H9 (cell line): ENCODE results near the gene SEMA4C. TPM values are rescaled to one million over a fixed set of nuclear protein-coding genes. Genes with fewer than 3 reads are reported as not detected.

Experiments used
- DNase-seq: peaks from one replicate; pipeline ENCODE4 v3.0.0-alpha.2; 2017
- H2AFZ ChIP-seq: one replicate; pipeline ENCODE4 v1.6.1; 2013; ENCODE audit warnings: mild to moderate bottlenecking, low read length, control low read depth, moderate library complexity
- H2AK5ac ChIP-seq: 2 replicates; pipeline ENCODE4 v1.6.1; 2013; ENCODE audit warnings: low read length, control low read depth, mixed read lengths; ENCODE audit not compliant: insufficient read length
- H2BK120ac ChIP-seq: one replicate; pipeline ENCODE4 v1.6.1; 2013; ENCODE audit warnings: low read depth, mild to moderate bottlenecking, low read length, control low read depth, inconsistent platforms; ENCODE audit not compliant: poor library complexity, severe bottlenecking
- H2BK12ac ChIP-seq: 2 replicates; pipeline ENCODE4 v1.6.1; 2013; ENCODE audit warnings: low read length, control low read depth, mixed read lengths, low read depth; ENCODE audit not compliant: insufficient read length
- H2BK15ac ChIP-seq: 2 replicates; pipeline ENCODE4 v1.6.1; 2013; ENCODE audit warnings: low read depth, low read length, control low read depth
- H2BK20ac ChIP-seq: one replicate; pipeline ENCODE4 v1.6.1; 2013; ENCODE audit warnings: low read depth, mild to moderate bottlenecking, low read length, control low read depth, inconsistent platforms; ENCODE audit not compliant: poor library complexity, severe bottlenecking
- H2BK5ac ChIP-seq: 2 replicates; pipeline ENCODE4 v1.6.1; 2013; ENCODE audit warnings: low read length, control low read depth, mixed read lengths; ENCODE audit not compliant: insufficient read length
- H3K14ac ChIP-seq: 2 replicates; pipeline ENCODE4 v1.6.1; 2013; ENCODE audit warnings: low read length, control low read depth; ENCODE audit not compliant: insufficient read depth
- H3K18ac ChIP-seq: 2 replicates; pipeline ENCODE4 v1.6.1; 2013; ENCODE audit warnings: low read depth, mild to moderate bottlenecking, mixed read lengths, low read length, control low read depth; ENCODE audit not compliant: insufficient read length
- H3K23ac ChIP-seq: 2 replicates; pipeline ENCODE4 v1.6.1; 2013; ENCODE audit warnings: low read length, control low read depth, mixed read lengths, low read depth; ENCODE audit not compliant: insufficient read length
- H3K23me2 ChIP-seq: 2 replicates; pipeline ENCODE4 v1.6.1; 2013; ENCODE audit warnings: low read depth, mild to moderate bottlenecking, mixed read lengths, low read length, control low read depth; ENCODE audit not compliant: insufficient read length, poor library complexity, severe bottlenecking
- H3K27ac ChIP-seq: 2 replicates; pipeline ENCODE4 v1.5.1; 2013; ENCODE audit warnings: low read length, control low read depth, mixed read lengths, low read depth; ENCODE audit not compliant: insufficient read length
- H3K27me3 ChIP-seq: 2 replicates; pipeline ENCODE4 v1.6.1; 2013; ENCODE audit warnings: low read length, control low read depth, inconsistent platforms; ENCODE audit not compliant: insufficient read depth
- H3K4ac ChIP-seq: 2 replicates; pipeline ENCODE4 v1.6.1; 2013; ENCODE audit warnings: low read depth, mild to moderate bottlenecking, control low read depth, inconsistent platforms, low read length, moderate library complexity
- H3K4me1 ChIP-seq: 2 replicates; pipeline ENCODE4 v1.6.1; 2013; ENCODE audit warnings: low read length, control low read depth, inconsistent platforms; ENCODE audit not compliant: insufficient read depth
- H3K4me2 ChIP-seq: 2 replicates; pipeline ENCODE4 v1.6.1; 2013; ENCODE audit warnings: low read length, control low read depth, mixed read lengths; ENCODE audit not compliant: insufficient read length, insufficient read depth
- H3K56ac ChIP-seq: 2 replicates; pipeline ENCODE4 v1.6.1; 2013; ENCODE audit warnings: low read depth, mild to moderate bottlenecking, mixed read lengths, low read length, control low read depth; ENCODE audit not compliant: insufficient read length
- H3K79me1 ChIP-seq: 2 replicates; pipeline ENCODE4 v1.6.1; 2013; ENCODE audit warnings: low read depth, mild to moderate bottlenecking, moderate library complexity, low read length, control low read depth, inconsistent platforms; ENCODE audit not compliant: insufficient read depth, poor library complexity, severe bottlenecking
- H3K79me2 ChIP-seq: 2 replicates; pipeline ENCODE4 v1.6.1; 2013; ENCODE audit warnings: low read length, control low read depth, inconsistent platforms; ENCODE audit not compliant: insufficient read depth
- H3K9ac ChIP-seq: 2 replicates; pipeline ENCODE4 v1.6.1; 2013; ENCODE audit warnings: low read length, control low read depth, mixed read lengths; ENCODE audit not compliant: insufficient read length; ENCODE audit errors: extremely low read depth
- H3K9me3 ChIP-seq: one replicate; pipeline ENCODE4 v1.6.1; 2013; ENCODE audit warnings: low read depth, low read length, inconsistent platforms; ENCODE audit not compliant: control insufficient read depth
- H3T11ph ChIP-seq: one replicate; pipeline ENCODE4 v1.6.1; 2013; ENCODE audit warnings: mild to moderate bottlenecking, low read length, control low read depth, inconsistent platforms
- H4K20me1 ChIP-seq: one replicate; pipeline ENCODE4 v1.6.1; 2013; ENCODE audit not compliant: control insufficient read depth, insufficient read length, insufficient read depth
- H4K5ac ChIP-seq: 2 replicates; pipeline ENCODE4 v1.6.1; 2013; ENCODE audit warnings: low read depth, mild to moderate bottlenecking, mixed read lengths, low read length, control low read depth; ENCODE audit not compliant: insufficient read length
- H4K8ac ChIP-seq: replicated peaks from 2 replicates; pipeline ENCODE4 v1.6.1; 2013; ENCODE audit warnings: low read length, control low read depth, mixed read lengths, low read depth; ENCODE audit not compliant: insufficient read length
- H4K91ac ChIP-seq: 2 replicates; pipeline ENCODE4 v1.6.1; 2013; ENCODE audit warnings: low read depth, mild to moderate bottlenecking, moderate library complexity, mixed read lengths, low read length, control low read depth; ENCODE audit not compliant: insufficient read length
- H3K27ac Mint-ChIP-seq, 3 experiments: 2 replicates in 2 of 3; 3 replicates in 1 of 3; pipeline ENCODE4 v1.8.0; 2020 to 2021; ENCODE audit warnings: mixed read lengths in 3 of 3, mild to moderate bottlenecking in 1 of 3, moderate library complexity in 1 of 3
- H3K27me3 Mint-ChIP-seq: 2 replicates; pipeline ENCODE4 v1.8.0; 2021; ENCODE audit warnings: low read depth, mild to moderate bottlenecking, moderate library complexity, mixed read lengths
- H3K36me3 Mint-ChIP-seq, 3 experiments: 2 replicates in 2 of 3; 3 replicates in 1 of 3; pipeline ENCODE4 v1.8.0; 2020 to 2021; ENCODE audit warnings: low read depth in 3 of 3, mixed read lengths in 3 of 3; ENCODE audit not compliant: insufficient read depth in 1 of 3
- H3K4me1 Mint-ChIP-seq, 2 experiments: 2 replicates each; pipeline ENCODE4 v1.8.0; 2020; ENCODE audit warnings: mixed read lengths in 2 of 2
- H3K4me3 Mint-ChIP-seq, 2 experiments: 2 replicates in 1 of 2; 3 replicates in 1 of 2; pipeline ENCODE4 v1.8.0; 2020 to 2021; ENCODE audit warnings: mild to moderate bottlenecking in 2 of 2, mixed read lengths in 2 of 2, moderate library complexity in 1 of 2
- H3K9me3 Mint-ChIP-seq, 2 experiments: 2 replicates in 1 of 2; 3 replicates in 1 of 2; pipeline ENCODE4 v1.8.0; 2020; ENCODE audit warnings: mild to moderate bottlenecking in 2 of 2, mixed read lengths in 2 of 2, moderate library complexity in 1 of 2
- CTCF ChIP-seq: fragments of 200-600 bp; sonication (generic); conservative IDR thresholded peaks from 3 replicates; pipeline ENCODE4 v1.8.0; 2021; ENCODE audit warnings: antibody characterized with exemption, mild to moderate bottlenecking
- WGBS: extraction: QIAGEN DNeasy Blood & Tissue Kit; methylation state at CpG from one replicate; pipeline ENCODE4 v1.1.7; 2013; ENCODE audit warnings: missing lambda C conversion rate, low lambda C conversion rate, mixed read lengths; ENCODE audit not compliant: insufficient read length; ENCODE audit errors: extremely low coverage; 5-methylcytosine and 5-hydroxymethylcytosine counted together
- total RNA-seq: library from RNA; stranded (reverse); gene quantifications from 2 replicates; pipeline ENCODE4 v1.2.1, GENCODE V29; 2021

Gene SEMA4C
- total RNA-seq, 1 experiment from 2014 or later, result 81.6 TPM

GRCh38 chr2:96909611-96910021, 39.7 kb upstream of the SEMA4C start:
- Histone ChIP-seq H3K9ac (no peak overlapping the region), H3K18ac (no peak overlapping the region), H3K9me3 (no peaks in the 10 kb centered on the region), H2BK120ac (no peak overlapping the region), H3K14ac (no peak overlapping the region), H4K5ac (no peak overlapping the region), H3K27me3 (no peaks in the 10 kb centered on the region), H3K56ac (no peak overlapping the region), H3K4me2 (no peak overlapping the region), H4K91ac (no peak overlapping the region), H2AFZ (no peak overlapping the region), H3K23ac (no peak overlapping the region), H2BK12ac (no peak overlapping the region), H3K4me1 (peaks cover 2% of the 10 kb centered on the region; the same call in 1 of the 2 replicates), H3K4ac (no peak overlapping the region), H4K8ac (no peak overlapping the region), H3T11ph (no peak overlapping the region), H2BK5ac (no peak overlapping the region), H3K27ac (no peak overlapping the region), H2AK5ac (no peak overlapping the region), H3K23me2 (no peaks in the 10 kb centered on the region), H4K20me1 (no peaks in the 10 kb centered on the region), H2BK20ac (no peak overlapping the region), H3K79me2 (no peaks in the 10 kb centered on the region), H2BK15ac (no peak overlapping the region), H3K79me1 (no peaks in the 10 kb centered on the region)
- WGBS, result no CpG with 5 or more reads among the region's 6 CpGs
- Mint-ChIP-seq H3K4me1 (peaks cover 35 to 48% of the 10 kb centered on the region in 2 experiments), H3K4me3 (no peak overlapping the region), H3K27ac (no peak overlapping the region), H3K27me3 (peaks cover 25% of the 10 kb centered on the region), H3K36me3 (0 out of 7 replicates have a peak, but pooled peaks cover 0 to 4% (median 0%) of the 10 kb centered on the region in 3 experiments), H3K9me3 (no peaks in the 10 kb centered on the region; a peak in 1 of 5 replicates)
- no peak for DNase-seq
- no peak for TF ChIP-seq CTCF
